ENCODE results near the gene PDK2.

Gene PDK2

GRCh38 chr17:50144845-50145531 lies 49.8 kb downstream of the PDK2 start:
- Histone ChIP-seq H3K27me3 (ENCODE audit: control insufficient read depth, insufficient read depth, low read length) (peaks cover 15% of the 10 kb centered on the region), H3K9ac (ENCODE audit: low read length) (no peak overlapping the region), H3K9me3 (ENCODE audit: control insufficient read depth, low read depth, low read length) (no peaks in the 10 kb centered on the region), H3K4me3 (ENCODE audit: low read length) (no peak overlapping the region), H3K4me1 (ENCODE audit: control insufficient read depth, low read depth, low read length) (peaks cover 15% of the 10 kb centered on the region), H3K36me3 (ENCODE audit: control insufficient read depth, low read depth, low read length) (no peaks in the 10 kb centered on the region), H3K27ac (ENCODE audit: low read length) (no peak overlapping the region)

DNA sequence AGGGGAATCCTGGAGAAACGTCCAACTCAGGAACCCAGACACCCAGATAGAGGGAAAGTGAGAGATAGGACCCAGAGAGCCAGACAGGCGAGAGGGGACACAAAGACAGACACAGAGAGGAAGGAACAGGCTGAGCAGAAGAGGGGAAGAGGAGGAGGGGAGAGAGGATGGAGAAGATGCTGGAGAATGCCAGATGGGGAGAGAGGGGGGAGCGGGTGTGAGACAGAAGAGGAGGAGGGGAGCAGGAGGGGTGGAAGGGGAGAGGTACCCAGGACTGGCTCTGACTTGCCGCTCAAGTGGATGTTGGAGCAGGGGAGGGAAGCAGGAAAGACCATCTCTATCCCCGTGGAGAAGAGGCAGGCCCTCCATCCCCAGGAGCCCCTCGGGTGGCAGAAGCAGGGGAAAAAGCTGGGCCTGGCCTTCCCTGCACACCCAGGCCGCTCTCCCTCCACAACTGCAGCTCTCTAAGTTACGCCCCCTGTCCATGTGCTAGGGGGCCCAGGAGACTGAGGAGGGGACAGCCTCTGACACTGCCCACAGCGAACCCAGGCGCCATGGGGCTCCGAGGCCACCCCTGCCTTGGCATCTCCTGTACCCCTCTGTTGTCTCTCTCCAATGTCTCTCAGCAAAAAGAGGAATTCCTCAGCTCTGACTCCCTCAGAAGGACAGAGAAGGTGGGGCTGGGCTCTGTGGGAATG lies 50.5 kb downstream of the PDK2 start:
- Histone ChIP-seq H3K4me3 (ENCODE audit: low read length) (no peak overlapping the region), H3K9me3 (ENCODE audit: control insufficient read depth, low read depth, low read length) (no peaks in the 10 kb centered on the region), H3K36me3 (ENCODE audit: control insufficient read depth, low read depth, low read length) (no peaks in the 10 kb centered on the region), H3K4me1 (ENCODE audit: control insufficient read depth, low read depth, low read length) (peaks cover 15% of the 10 kb centered on the region), H3K27me3 (ENCODE audit: control insufficient read depth, insufficient read depth, low read length) (peaks cover 21% of the 10 kb centered on the region), H3K27ac (ENCODE audit: low read length) (no peak overlapping the region), H3K9ac (ENCODE audit: low read length) (no peak overlapping the region)

- Histone ChIP-seq H3K9ac (ENCODE audit: low read length) (no peak overlapping the region), H3K9me3 (ENCODE audit: control insufficient read depth, low read depth, low read length) (no peaks in the 10 kb centered on the region), H3K27ac (ENCODE audit: low read length) (no peak overlapping the region), H3K4me3 (ENCODE audit: low read length) (no peak overlapping the region), H3K36me3 (ENCODE audit: control insufficient read depth, low read depth, low read length) (no peaks in the 10 kb centered on the region), H3K27me3 (ENCODE audit: control insufficient read depth, insufficient read depth, low read length) (peaks cover 21% of the 10 kb centered on the region), H3K4me1 (ENCODE audit: control insufficient read depth, low read depth, low read length) (peaks cover 15% of the 10 kb centered on the region)
Observed at GRCh38 chr17:50146230-50146926, 51.2 kb downstream of the PDK2 start.

DNA sequence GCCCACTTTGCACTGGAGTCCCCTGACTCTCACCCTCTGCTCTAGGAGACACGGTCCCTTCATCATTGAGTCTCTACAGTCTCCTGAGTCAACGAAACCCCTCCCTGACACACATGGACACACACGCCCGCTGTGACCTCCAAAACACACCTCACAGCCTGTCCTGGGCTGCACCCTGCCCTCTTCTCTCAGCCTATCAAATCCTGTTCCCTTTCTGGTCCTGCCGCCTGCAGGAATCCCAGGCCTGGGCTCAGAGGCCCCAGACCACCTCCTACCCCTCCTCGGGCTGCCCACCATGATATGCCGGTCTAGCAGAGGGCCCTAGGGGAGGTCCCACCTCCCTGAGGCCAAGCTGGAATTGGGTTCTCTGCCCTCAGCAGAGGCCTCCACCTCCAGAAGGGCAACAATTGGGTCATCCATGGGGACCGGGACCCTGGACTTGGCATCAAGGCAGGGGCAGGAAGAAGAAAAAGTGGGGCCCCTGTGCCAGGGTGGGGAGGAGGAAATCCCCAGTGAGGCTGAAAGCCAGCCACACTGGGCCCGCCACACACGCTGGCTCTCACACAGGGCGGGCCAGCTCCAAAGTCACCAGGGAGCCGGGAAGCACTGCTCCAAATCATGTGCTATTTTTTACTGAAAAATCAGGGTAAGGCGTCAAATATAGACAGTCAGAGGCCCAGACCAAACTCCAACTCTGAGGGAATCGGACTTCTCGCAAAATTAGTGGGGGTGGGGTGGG lies 51.9 kb downstream of the PDK2 start:
- Histone ChIP-seq H3K9me3 (ENCODE audit: control insufficient read depth, low read depth, low read length) (no peaks in the 10 kb centered on the region), H3K4me1 (ENCODE audit: control insufficient read depth, low read depth, low read length) (peaks cover 15% of the 10 kb centered on the region), H3K4me3 (ENCODE audit: low read length) (no peak overlapping the region), H3K27ac (ENCODE audit: low read length) (no peak overlapping the region), H3K9ac (ENCODE audit: low read length) (no peak overlapping the region), H3K36me3 (ENCODE audit: control insufficient read depth, low read depth, low read length) (no peaks in the 10 kb centered on the region), H3K27me3 (ENCODE audit: control insufficient read depth, insufficient read depth, low read length) (peaks cover 21% of the 10 kb centered on the region)

- Histone ChIP-seq H3K4me3 (ENCODE audit: low read length) (peak overlapping the region; percentile 44), H3K9ac (ENCODE audit: low read length) (peak overlapping the region; percentile 5), H3K9me3 (ENCODE audit: control insufficient read depth, low read depth, low read length) (no peaks in the 10 kb centered on the region), H3K36me3 (ENCODE audit: control insufficient read depth, low read depth, low read length) (no peaks in the 10 kb centered on the region), H3K27ac (ENCODE audit: low read length) (no peak overlapping the region), H3K27me3 (ENCODE audit: control insufficient read depth, insufficient read depth, low read length) (peaks cover 21% of the 10 kb centered on the region), H3K4me1 (ENCODE audit: control insufficient read depth, low read depth, low read length) (peaks cover 23% of the 10 kb centered on the region)
Observed at GRCh38 chr17:50147841-50148225, 52.7 kb downstream of the PDK2 start.

DNA sequence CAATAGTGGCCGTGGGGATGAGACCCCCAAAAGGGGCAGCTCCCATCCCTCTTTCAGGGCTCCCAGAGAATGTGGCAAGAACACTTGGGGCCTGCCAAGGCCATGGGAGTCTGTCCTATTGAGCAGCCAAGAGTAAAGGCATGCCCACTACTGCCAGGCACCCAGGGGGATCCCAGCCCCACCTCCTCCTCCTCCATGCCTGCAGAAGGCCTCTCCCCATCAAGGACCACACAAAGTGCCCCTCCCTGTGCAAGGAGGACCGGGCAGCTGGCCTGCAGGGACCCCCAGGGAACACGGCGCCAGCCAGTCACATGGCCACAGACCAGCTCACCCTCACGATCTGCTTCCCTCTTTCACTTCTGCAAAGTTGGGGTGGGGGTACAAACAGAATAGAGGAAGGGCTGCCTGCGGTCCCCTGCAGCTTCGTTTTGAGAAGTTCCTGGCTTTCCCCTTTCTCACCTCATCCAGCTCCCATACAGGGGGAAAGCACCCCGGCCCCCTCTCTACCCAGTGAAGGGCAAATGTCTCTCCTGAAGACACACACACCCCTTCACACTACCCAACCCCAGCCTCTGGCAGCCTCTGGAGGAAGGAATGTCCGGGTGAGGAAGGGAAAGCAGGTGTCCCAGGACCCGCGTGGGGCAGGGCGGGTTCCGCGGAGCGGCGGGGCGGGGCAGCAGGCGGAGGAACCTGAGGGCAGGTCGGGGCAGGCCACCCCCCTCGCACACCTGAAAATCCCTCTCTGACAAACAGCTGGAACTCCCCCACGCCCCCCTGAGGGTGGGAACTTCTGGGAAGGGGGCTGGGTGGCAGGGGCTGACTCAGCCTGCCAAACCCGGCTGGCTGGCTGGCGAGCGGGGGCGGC lies 53.3 kb downstream of the PDK2 start:
- H3K27ac ChIP-seq (ENCODE audit: low read length) = no peak overlapping the region
- no peaks in the 10 kb centered on the region for H3K36me3 ChIP-seq (ENCODE audit: control insufficient read depth, low read depth, low read length)
- no peaks in the 10 kb centered on the region for H3K9me3 ChIP-seq (ENCODE audit: control insufficient read depth, low read depth, low read length)
- H3K4me3 ChIP-seq (ENCODE audit: low read length) = peak overlapping the region; percentile 44
- H3K9ac ChIP-seq (ENCODE audit: low read length) = peak overlapping the region; percentile 5
- peaks cover 21% of the 10 kb centered on the region for H3K27me3 ChIP-seq (ENCODE audit: control insufficient read depth, insufficient read depth, low read length)
- H3K4me1 ChIP-seq (ENCODE audit: control insufficient read depth, low read depth, low read length) = peaks cover 24% of the 10 kb centered on the region

GRCh38 chr17:50149091-50149416 lies 53.9 kb downstream of the PDK2 start:
- H3K4me3 ChIP-seq (ENCODE audit: low read length) = peak overlapping the region; percentile 47
- no peak overlapping the region for H3K9ac ChIP-seq (ENCODE audit: low read length)
- no peaks in the 10 kb centered on the region for H3K36me3 ChIP-seq (ENCODE audit: control insufficient read depth, low read depth, low read length)
- H3K27me3 ChIP-seq (ENCODE audit: control insufficient read depth, insufficient read depth, low read length) = peaks cover 21% of the 10 kb centered on the region
- H3K4me1 ChIP-seq (ENCODE audit: control insufficient read depth, low read depth, low read length) = peaks cover 24% of the 10 kb centered on the region
- no peak overlapping the region for H3K27ac ChIP-seq (ENCODE audit: low read length)
- H3K9me3 ChIP-seq (ENCODE audit: control insufficient read depth, low read depth, low read length) = no peaks in the 10 kb centered on the region

- Histone ChIP-seq H3K27me3 (ENCODE audit: control insufficient read depth, insufficient read depth, low read length) (peaks cover 21% of the 10 kb centered on the region), H3K9me3 (ENCODE audit: control insufficient read depth, low read depth, low read length) (no peaks in the 10 kb centered on the region), H3K27ac (ENCODE audit: low read length) (no peak overlapping the region), H3K4me1 (ENCODE audit: control insufficient read depth, low read depth, low read length) (peaks cover 24% of the 10 kb centered on the region), H3K9ac (ENCODE audit: low read length) (no peak overlapping the region), H3K36me3 (ENCODE audit: control insufficient read depth, low read depth, low read length) (no peaks in the 10 kb centered on the region), H3K4me3 (ENCODE audit: low read length) (peak overlapping the region; percentile 70)
Observed at GRCh38 chr17:50149417-50150353, 54.5 kb downstream of the PDK2 start.

DNA sequence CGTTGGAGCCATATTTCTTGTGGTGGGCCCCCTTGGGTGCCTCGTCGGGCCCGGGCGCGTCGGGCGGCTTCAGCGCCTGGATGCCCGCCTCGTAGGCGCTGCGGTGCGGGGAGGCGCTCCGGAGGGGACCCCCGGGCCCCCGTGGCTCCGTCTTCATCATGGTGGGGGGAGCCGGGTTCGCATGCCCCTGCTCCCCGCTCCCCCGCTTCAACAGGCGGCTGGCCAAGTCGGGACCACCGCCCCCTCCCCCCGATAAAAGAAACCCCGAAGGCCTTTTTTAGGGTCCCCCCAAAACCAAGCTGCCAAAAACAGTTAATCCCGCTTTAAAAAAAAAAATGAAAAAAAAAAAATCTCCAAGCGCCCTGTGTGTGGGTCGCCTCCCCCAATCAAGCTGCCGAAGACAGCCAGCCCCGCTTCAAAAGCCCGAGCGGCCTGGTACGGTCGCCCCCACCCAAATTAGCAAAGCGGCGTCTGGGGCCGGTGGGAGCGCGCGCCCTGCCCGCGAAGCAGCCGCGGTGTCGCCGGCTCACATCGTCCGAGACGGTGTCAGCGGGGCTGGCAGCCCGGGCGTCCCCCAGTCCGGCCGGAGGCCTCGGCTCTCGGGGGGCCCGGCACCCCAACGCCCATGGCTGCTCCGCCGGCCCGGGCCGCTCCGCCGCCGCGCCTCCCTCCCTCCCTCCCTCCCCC lies 55.3 kb downstream of the PDK2 start, which contains the start of gene PPP1R9B:
Gene PPP1R9B, minus strand, starts transcription at position 324 of the 687 bp plus-strand sequence. Its CDS starts 164 bp downstream, at position 160.
- Histone ChIP-seq H3K9ac (ENCODE audit: low read length) (no peak within 1 kb of the TSS), H3K4me1 (ENCODE audit: control insufficient read depth, low read depth, low read length) (peaks cover 24% of the 10 kb centered on the region), H3K9me3 (ENCODE audit: control insufficient read depth, low read depth, low read length) (no peaks in the 10 kb centered on the region), H3K27ac (ENCODE audit: low read length) (no peak within 1 kb of the TSS), H3K4me3 (ENCODE audit: low read length) (peak within 1 kb of the TSS; percentile 70), H3K27me3 (ENCODE audit: control insufficient read depth, insufficient read depth, low read length) (peaks cover 21% of the 10 kb centered on the region), H3K36me3 (ENCODE audit: control insufficient read depth, low read depth, low read length) (no peaks in the 10 kb centered on the region)
